Ishikawa (cell line): Measurements from ENCODE around the gene CDYL2.

ENCODE experiments used
- CEBPB ChIP-seq: IDR thresholded peaks from 2 replicates; pipeline ENCODE4 v1.6.1; 2012
- CREB1 ChIP-seq: IDR thresholded peaks from 2 replicates; pipeline ENCODE4 v1.6.1; 2012; ENCODE audit warnings: low read depth
- EGR1 ChIP-seq: IDR thresholded peaks from 2 replicates; pipeline ENCODE4 v1.6.1; 2012
- EP300 ChIP-seq: IDR thresholded peaks from 2 replicates; pipeline ENCODE4 v1.6.1; 2012; ENCODE audit warnings: borderline replicate concordance
- FOXM1 ChIP-seq: IDR thresholded peaks from 2 replicates; pipeline ENCODE4 v1.6.1; 2012; ENCODE audit warnings: low read depth, borderline replicate concordance
- MAX ChIP-seq: IDR thresholded peaks from 2 replicates; pipeline ENCODE4 v1.6.1; 2012
- NFIC ChIP-seq: IDR thresholded peaks from 2 replicates; pipeline ENCODE4 v1.6.1; 2012
- RAD21 ChIP-seq: IDR thresholded peaks from 2 replicates; pipeline ENCODE4 v1.6.1; 2012; ENCODE audit warnings: low read depth
- TAF1 ChIP-seq: IDR thresholded peaks from 2 replicates; pipeline ENCODE4 v1.6.1; 2012; ENCODE audit warnings: low read depth, mild to moderate bottlenecking
- TCF12 ChIP-seq: IDR thresholded peaks from 2 replicates; pipeline ENCODE4 v1.6.1; 2012; ENCODE audit warnings: low read depth
- TEAD4 ChIP-seq: IDR thresholded peaks from 2 replicates; pipeline ENCODE4 v1.6.1; 2012
- USF1 ChIP-seq: IDR thresholded peaks from 2 replicates; pipeline ENCODE4 v1.6.1; 2012
- YY1 ChIP-seq: IDR thresholded peaks from 2 replicates; pipeline ENCODE4 v1.6.1; 2012; ENCODE audit warnings: low read depth
- ZBTB7A ChIP-seq: IDR thresholded peaks from 2 replicates; pipeline ENCODE4 v1.6.1; 2012; ENCODE audit warnings: low read depth
- TF ChIP-seq, protein P1 (sequence below): IDR thresholded peaks from 2 replicates; pipeline ENCODE4 v1.6.1; 2012; ENCODE audit warnings: low read depth, mild to moderate bottlenecking

The CDYL2 gene

GRCh38 chr16:80836202-80836601, 31.8 kb upstream of the CDYL2 start:
- TF ChIP-seq NFIC (no peak), TAF1 (no peak), TCF12 (no peak), YY1 (no peak), CREB1 (no peak), TEAD4 (no peak)
- TF ChIP-seq, protein P1, sequence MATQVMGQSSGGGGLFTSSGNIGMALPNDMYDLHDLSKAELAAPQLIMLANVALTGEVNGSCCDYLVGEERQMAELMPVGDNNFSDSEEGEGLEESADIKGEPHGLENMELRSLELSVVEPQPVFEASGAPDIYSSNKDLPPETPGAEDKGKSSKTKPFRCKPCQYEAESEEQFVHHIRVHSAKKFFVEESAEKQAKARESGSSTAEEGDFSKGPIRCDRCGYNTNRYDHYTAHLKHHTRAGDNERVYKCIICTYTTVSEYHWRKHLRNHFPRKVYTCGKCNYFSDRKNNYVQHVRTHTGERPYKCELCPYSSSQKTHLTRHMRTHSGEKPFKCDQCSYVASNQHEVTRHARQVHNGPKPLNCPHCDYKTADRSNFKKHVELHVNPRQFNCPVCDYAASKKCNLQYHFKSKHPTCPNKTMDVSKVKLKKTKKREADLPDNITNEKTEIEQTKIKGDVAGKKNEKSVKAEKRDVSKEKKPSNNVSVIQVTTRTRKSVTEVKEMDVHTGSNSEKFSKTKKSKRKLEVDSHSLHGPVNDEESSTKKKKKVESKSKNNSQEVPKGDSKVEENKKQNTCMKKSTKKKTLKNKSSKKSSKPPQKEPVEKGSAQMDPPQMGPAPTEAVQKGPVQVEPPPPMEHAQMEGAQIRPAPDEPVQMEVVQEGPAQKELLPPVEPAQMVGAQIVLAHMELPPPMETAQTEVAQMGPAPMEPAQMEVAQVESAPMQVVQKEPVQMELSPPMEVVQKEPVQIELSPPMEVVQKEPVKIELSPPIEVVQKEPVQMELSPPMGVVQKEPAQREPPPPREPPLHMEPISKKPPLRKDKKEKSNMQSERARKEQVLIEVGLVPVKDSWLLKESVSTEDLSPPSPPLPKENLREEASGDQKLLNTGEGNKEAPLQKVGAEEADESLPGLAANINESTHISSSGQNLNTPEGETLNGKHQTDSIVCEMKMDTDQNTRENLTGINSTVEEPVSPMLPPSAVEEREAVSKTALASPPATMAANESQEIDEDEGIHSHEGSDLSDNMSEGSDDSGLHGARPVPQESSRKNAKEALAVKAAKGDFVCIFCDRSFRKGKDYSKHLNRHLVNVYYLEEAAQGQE, result no peak

DNA sequence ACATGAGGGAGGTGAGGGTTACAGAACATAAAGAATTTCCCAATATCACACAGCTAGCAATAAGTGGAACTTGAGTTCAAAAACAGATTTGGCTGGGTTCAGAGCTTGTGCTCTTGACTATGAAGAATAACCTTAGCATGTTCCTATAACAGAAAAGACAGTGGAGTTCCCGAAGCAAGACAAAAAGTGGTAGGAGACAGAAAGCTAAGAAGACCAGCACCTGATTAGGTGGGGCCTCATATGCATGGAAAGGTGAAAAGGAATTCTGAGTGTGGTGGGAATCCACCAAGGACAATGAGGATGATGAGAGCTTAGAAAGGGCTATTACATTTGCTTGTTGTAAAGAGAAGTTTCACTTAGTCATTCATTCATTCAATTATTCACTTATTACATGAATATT, 26.6 kb upstream of the CDYL2 start:
- TF ChIP-seq ZBTB7A (no peak), FOXM1 (no peak), RAD21 (no peak), TCF12 (no peak), CREB1 (no peak), CEBPB (no peak), TAF1 (no peak), NFIC (no peak)
- TF ChIP-seq, protein P1, result no peak

- TF ChIP-seq YY1 (no peak), CEBPB (no peak), NFIC (no peak), CREB1 (no peak), RAD21 (no peak), EP300 (no peak), EGR1 (no peak), TEAD4 (no peak), MAX (no peak), TAF1 (no peak), USF1 (no peak), FOXM1 (no peak), ZBTB7A (no peak), TCF12 (no peak)
- TF ChIP-seq, protein P1, result no peak
Measured at GRCh38 chr16:80828495-80828894, 24.1 kb upstream of the CDYL2 start.

GRCh38 chr16:80827007-80827406, 22.6 kb upstream of the CDYL2 start:
- TF ChIP-seq CEBPB, result no peak
- no peak for TF ChIP-seq EP300
- no peak for TF ChIP-seq USF1
- no peak for TF ChIP-seq TEAD4
- no peak for TF ChIP-seq FOXM1
- no peak for TF ChIP-seq NFIC
- TF ChIP-seq ZBTB7A, result no peak
- no peak for TF ChIP-seq YY1
- no peak for TF ChIP-seq TCF12
- TF ChIP-seq, protein P1, result no peak
- TF ChIP-seq CREB1, result no peak
